ENCODE data around the gene RAPGEF3.

Gene RAPGEF3

DNA sequence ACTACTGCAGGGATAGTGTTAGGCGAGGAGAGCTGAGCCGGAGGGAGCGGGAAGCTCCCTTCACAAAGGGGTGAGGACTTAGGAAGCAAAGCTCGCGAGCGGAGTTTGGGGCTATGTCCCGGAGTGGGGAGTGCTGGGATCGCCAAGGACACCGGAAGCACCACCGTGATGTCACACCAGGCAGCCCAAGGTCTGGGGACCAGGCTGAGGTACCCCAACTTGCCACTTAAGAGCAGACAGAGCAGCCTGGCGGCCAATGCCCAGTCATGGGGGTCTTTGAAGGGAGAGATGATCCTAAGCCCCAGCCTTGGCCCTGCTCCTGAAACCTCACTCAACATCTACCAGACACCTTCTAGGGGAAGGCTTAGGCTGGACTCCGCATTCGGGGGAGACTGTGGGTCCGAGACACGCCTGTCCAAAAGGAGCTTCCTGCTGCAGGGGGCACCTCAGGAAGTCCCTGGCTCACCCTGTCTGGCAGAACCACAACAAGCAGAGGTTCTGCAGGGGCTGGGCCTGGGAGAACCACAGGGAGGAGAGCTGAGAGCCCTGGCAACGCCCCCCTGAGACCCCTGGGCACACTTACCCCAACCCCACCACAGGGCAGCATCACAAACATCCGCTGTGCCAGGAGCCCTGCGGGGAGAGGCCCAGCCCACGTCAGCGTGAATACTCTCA is 32.1 kb upstream of the RAPGEF3 start:
- no peak for DNase-seq

DNA sequence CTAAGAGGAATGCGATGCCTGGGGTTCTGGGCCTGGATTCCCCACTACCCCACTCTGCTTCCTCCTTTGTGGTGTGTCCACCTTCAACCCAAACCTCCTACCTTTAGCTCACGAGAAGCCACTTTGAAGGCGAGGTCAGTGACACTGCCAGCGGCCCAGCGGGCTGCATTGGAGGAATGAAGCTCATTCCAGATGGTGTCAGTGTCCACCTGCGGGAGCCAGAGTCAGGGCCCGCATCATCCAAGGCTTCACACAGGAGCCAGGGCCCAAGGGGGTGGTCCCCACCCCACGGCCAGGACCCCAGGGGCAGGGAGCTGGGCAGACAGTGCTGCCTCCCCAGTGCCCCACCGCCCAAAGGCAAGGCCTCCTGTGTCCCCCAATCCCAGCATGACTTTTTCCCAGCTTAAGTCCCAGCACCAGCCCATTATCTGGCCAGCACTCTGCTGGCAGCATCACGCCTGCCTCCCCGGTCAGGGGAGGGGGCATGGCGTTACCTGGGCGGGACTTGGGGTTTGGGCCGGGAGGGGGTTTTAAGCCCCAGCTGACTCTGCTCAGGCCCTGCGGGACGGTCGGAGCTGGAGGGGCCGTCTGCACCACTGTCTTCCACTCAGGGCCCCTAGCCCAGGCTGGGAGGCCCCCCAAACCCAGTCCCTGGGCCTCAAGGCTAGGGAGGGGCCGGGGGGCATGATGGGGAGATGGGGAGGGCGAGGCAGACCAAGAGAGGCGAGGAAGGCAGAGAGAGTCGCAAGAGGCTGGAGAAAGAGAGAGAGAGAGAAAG is 31.2 kb upstream of the RAPGEF3 start:
- DNase-seq: no peak

DNA sequence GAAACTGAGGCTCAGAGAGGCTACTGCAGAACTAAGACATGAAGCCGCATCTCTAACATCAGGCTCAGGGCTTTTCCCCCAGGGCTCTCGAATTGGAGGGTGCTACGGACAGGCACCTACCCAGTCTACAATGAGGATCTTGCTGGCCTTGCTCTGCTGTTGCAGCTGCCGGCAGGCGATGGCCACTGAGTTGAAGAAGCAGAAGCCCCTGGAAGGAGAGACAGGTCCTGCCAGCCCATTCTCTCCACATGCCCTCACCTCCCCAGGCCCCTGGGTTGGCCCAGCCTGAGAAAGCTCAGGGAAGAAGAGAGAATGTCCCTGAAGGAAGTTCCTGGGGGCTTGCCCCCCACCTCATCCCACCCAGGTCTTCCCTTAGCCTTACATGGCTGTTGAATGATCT is 30.5 kb upstream of the RAPGEF3 start:
- no peak for DNase-seq

DNA sequence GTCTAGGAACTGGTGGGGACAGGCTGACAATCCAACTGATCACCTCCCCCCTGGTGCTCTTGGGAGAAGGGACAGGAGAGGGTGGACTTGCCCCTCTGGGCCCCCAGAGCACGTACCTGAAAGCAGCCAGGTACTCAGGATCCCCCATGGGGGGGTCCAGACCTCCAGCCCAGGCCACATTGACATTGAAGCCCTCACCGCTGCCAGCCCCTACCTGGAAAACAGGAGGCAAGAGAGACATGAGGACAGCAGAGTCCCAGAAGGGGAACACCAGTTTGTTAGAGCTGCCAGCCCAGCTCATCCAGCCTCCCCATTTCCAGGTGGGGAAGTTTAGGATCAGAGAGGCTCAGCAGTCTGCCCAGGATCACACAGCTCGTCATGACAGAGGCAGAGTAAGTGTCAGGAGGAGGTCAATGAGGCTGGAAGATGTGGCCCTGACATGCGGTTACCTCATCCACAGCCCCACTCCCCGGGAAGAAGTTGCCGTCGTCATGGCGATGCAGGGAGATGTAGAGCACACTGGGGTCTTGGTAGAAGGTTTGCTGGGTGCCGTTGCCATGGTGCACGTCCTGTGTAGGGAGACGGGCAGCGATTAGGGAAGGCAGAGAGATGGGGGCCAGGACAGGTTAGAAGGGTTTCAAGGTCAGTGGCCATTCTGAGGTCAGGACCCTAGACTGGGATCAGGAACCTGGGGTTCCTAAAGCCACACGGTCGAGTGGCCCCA is 29.1 kb upstream of the RAPGEF3 start:
- no peak for DNase-seq

DNA sequence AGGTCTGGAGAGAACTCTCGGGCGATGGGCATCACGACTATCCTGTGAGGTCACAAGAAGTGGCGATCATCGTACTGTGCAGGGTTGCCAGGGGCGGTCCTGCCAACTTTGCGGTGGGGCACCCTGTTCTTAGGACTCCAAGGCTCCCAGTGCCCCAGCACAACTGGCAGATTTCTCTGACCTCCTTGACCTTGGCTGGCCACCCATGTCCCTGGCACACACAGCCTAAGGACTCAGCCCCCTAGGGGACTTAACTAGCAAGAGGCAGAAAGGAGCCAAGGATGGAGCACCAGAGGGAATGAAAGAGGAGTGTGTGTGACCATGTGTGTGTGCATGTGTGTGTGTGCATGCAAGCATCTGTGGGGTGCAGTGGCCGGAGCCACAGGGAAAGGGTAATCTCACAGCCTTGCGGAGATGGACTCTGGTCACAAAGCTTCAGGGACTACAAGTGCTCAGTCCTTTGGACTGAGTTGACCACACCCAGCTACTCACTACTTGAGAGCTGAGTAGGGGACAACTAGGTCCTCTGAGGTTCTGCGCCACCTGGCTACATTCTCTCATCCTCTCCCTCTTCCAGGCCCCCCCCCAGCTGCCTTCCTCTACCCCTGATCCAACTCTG is 28.1 kb upstream of the RAPGEF3 start:
- DNase-seq: no peak

DNA sequence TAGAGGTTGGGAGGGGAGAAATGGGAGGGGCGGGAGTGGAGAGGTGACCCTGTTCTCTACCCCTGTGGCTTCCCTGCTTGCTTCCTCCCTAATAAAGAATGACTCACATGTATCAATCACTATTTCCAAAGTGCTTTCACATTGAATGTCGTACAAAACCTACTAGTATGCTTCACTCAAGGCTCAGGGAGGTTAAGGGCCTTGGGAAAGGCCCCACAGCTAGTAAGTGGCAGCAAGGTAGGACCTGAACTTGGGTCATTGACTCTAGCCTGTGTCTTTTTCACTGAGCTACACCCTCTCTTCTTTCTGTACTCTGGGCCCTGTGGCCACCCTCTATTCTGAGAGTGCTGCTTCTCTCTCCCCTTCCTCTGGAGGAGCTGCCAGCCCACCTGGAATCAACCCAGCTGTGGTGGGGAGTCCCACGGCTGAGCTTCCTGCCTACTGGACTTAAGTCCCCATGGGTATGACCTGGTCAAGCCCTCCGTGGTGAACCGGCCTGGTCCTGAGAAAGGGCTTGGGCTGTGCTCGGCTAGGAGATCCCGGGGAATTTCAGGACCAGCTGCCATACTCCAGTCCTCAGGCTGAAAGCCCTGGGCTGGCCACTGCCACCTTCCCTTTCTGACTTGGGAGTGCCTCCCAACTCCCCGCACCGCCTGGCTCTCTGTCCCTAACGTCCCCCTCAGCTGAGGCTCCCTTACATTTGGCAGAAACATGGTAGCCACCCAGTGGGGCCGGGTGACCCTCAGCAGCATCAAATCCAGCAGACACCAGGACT is 27.4 kb upstream of the RAPGEF3 start:
- DNase-seq: no peak

DNA sequence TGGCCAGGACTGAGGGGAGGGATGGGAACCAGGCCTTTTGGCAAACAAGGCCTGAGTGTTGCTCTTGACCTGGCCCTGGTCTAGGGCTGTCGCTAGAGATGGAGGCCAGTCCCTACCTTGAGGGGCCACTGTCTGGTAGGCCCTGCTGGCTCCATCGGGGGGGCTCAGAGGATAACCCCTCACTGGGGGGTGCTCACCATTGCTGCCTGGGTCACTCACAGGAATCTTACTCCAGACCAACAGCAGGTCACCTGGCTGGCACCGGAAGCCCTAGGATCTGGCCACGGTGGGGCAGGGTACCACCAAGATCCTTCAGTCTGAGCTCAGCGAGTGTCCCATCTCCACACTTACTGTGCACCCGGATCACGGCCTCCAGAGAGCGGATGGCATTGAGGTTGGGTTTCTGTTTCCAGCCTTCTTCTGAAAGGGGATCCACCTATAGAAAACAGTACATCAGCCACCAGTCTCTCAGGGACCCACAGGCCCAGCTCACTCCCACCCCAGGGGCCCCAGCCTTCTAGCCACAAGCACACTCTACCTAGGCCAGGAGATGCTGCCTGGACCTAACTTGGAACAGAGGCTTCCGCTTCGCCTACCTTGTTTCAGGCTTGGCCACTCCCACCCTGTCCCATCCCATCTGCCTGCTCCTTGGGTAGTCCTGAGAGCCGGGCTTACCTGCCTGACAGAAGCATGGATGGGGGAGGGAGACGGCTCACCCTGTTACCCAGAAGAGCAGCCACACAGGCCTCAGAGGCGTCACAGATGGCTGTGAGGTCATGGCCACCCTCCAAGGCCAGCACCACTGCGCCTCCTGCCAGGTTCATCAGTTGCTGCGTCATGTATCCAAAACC is 26.6 kb upstream of the RAPGEF3 start:
- DNase-seq: no peak

DNA sequence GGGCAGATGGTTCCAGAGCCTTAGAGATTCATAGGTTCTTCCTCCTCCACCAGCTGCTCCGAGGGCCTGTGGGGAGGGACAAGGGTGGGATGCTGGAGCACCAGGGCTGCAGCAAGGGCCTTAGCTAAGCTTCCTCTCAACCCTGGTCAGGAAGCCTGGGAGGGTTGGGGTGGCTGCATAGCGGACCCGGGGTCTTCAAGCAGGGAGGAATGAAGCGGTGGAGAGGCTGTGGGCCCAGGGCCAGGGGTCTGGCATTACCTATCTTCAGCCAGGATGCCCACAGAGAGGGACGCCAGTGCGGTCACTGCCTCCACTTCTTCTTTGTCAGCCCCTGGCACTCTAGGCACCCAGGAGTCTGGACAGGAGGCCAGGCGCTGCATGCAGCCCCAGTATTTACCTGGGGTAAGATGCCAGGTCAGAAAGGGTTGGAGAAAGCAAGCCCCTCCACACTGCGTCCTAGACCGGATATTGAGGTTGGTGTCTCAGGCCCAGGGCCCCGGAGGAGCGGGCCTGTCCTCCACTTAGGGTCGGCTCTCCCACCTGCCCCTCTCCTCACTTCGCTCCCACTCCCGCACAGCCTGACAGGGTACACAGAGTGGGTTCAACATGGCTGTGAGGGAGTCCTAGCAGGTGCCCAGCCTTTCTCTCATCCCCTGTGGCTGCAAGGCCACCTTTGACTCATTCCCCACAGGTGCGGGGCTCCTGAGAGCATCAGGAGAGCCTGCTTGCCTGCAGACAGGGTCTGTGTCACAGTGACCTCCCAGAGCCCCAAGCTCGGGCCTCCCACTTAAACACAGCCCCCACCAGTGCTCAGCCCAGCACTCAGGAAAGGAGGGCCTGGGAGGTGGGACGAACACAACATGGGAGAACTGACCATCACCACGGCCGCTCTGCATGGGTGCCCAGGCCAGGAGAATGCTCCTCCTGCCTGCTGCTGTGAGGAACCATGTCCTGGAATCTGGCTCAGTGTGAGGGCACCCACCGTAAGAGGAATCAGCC is 25.4 kb upstream of the RAPGEF3 start:
- DNase-seq: no peak

DNA sequence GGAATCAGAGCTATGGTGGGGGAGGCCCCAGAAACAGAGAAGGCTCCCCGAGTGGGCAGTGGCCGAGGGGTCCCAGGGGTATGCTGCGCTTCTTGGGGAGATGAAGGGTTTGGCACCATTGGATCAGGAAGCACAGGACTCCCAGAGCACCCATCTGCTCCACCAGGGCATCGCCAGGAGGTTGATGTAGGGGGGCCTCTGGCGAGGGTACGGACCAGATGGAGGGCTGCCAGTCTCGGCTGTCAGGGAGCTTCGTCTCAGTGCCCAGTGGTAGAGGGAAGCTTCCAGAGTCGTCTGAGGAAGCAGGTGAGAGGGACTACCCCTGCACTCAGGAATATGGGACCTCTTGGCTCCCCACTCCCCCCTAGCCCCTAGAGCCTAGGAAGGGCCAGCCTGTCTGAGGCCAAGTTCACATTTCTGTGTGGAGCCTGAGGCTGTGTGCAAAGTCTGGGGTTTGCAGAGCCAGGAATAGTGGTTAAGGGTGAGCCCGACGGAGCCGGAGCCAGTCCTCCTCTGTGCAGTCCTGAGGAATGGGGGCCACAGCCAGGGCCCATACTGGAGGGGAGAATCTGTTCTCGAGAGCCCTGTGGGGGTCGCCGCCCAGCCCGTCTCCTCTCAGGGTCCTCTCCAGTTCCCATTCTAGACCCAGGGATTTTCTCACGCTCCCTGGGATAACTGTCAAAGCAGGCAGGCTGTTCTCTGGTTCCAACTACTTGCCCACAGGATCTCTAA is 24.5 kb upstream of the RAPGEF3 start:
- no peak for DNase-seq

DNA sequence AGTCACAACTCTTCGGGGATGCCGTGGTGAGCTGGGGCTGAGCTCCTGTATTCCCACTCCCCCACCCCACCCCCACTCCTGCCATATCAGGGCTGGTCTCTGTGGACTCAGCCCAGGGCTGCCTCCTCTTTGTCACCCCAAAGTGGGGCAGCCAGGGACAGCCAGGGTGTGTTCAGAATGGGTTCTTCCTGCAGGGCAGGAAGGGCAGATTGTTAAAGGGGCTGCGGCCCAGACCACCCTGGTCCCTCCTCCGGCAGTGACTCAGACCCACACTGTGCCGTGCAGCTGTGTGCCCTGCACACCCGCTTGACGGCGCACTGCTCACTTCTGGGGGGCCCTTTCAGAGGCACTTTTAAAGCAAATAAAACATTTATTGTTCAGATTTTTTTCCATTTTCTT is 23.7 kb upstream of the RAPGEF3 start:
- no peak for DNase-seq

DNA sequence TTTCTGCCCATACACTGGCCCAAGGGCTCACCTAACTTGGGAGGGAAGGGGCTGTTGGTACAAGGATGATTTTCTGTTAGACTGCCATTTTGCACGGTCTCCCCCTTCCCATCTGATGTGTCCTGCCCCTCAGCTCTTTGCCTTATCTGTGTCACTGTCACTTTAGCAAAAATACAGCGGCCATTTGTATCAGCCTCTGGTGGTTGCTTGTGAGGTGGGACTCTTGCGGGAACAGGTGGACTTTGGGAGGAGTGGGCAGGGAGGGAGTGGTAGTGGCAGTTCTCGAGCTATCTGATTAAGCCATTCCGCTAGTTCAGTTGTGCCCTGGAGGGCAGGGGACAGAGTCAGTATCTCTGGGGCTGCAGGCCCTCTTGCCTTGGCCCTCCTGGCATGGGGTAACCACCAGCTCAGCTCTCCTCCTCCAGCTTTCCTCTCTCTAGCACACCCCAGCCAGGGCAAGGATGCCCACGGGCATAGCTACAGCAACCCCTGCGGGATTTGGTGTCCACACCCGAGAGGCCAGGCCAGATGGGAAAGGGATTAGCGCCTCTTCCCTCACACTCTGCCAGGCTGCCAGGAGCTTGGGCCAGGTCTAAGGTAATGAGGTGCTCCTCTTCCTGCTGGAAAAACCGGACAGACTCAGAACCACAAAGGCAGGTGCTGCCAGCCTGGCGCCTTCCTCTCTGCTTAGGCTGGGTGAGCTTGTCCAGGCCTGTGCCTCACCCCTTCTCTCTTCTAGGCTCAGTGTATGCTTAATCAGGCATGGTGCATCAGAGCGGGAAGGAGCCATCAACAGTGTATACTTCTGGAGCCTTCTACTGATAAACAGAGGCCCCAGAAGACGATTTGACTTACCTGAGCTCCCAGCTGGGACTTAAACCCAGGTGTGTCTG is 23.0 kb upstream of the RAPGEF3 start:
- no peak for DNase-seq

DNA sequence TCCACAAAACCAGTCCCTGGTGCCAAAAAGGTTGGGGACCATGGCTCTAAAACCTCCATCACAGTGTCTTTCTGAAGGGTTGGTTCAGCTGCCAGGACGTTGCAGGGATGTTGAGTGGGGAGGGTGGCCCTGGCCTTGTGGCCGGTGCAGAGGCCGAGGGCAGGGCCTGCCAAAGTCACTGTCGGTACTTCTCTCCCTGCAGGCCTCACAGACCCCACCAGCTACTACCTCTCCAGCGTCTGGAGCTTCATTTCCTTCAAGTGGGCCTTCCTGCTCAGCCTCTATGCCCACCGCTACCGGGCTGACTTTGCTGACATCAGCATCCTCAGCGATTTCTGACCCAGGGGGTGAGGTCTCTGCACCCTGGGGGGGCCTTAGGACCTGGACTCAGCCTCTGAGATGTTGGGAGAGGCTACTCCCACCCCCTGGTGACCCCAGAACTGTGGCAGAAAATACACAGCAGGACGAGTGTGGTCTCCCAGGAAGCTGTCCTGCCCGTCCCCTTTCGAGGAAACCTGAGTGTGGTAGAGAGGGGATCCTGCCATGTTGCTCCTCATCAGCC is 21.3 kb upstream of the RAPGEF3 start:
- no peak for DNase-seq

DNA sequence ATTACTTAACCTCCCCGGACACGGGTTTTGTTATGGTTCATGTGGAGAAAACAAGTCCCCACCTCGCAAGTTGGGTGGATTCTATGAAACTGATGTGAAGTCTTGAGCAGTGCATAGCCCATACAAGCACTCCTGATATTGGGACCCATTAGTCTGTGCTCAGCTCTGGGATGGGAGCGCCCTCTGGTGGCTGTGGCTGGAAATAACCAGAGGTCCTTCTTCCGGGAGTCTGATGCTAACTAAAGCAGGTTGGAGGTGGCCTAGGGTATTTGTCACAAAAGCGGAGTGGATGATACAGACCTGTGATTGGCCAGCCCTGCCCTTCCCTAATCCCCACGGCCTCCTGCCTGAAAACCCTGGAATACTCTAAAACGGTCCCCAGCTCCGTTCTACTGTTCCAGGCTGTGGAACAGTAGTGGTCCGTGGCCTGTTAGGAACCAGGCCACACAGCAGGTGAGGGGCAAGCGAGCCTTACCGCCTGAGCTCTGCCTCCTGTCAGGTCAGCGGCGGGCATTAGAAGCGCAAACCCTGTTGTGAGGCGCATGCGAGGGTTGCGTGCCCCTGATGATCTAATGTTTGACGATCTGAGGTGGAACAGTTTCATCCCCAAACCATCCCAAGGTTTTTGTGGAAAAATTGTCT is 20.7 kb upstream of the RAPGEF3 start:
- peak; percentile 91 for DNase-seq

DNA sequence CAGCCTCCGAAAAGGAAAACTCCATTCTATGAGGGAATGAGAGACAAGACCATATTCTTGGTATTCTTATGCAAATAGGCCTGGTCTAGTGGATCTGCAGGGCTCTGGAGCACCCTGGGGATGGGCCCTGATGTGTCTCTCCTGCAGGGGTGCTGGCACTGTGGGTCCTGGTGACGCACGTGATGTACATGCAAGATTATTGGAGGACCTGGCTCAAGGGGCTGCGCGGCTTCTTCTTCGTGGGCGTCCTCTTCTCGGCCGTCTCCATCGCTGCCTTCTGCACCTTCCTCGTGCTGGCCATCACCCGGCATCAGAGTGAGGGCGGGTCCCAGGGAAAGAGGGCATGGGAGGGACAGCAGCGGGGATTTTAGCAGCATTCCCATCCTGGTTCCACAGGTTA is 20.2 kb upstream of the RAPGEF3 start:
- DNase-seq: no peak

DNA sequence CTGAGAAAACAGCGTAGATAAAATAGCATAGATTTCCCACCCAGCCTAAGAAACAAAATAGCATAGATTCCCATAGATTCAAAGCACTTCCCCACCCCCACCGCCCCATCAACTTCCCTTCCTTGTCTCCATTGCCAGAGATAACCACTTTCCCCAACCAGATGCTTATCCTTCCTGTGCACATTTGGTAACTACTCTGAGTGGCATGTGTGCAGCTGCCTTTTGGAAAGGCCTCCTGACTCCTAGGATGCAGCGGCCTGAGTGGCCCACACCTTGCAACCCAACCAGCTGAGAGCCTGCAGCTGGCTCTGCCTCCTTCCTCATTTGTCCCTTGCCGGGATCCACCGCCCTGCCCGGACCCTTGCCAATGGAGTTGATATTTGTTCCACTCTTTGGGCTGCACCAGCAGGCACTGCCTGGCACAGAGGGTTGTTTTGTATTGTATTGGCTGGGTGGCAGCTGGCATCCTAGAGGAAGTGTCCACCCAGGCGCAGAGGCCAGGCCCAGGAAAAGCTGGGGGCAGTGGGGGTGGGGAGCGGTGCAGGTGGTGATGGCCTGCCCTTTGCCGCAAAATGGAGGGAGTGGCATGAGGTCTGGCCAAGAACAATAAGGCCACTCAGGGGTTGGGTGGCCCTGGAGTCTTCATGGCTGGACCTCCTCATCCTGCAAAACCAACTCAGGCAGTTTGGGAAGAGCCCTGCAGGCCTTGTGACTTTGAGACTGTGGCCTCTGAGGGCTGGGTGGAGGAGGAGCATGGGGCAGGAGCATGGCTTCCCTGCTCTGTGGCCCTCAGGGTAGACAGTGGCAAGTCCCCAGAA is 19.3 kb upstream of the RAPGEF3 start:
- DNase-seq: no peak

DNA sequence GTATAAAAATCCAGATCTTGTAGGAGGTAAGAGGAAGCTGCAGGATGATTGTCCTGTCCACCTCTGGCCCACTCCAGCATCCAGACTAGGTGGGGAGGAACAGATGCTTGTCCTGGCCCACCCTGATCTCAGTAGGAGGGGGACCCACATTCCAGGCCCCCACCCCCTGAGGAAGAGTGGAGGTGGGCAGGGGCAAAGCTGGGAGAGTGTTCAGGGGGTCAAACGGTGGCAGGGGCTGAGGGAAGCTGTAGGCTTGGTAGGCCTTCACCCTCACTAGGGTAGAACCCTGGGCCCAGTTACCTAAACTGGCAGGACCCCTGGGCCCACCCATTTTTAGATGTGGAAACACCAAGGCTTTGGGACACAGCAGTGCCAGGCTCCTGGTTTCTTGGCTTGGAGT is 18.5 kb upstream of the RAPGEF3 start:
- DNase-seq: no peak
